SK-N-SH (cell line): ENCODE data around the gene TRIM65. TPM values are rescaled to one million over a fixed set of nuclear protein-coding genes. Genes with fewer than 3 reads are reported as not detected.

Source experiments
- CTCF ChIA-PET: fragments of 300-600, 350-600 bp; formaldehyde crosslinking; extraction: SDS; loops from one replicate; lab custom pipeline; 2021; lab: Yijun Ruan, JAX
- POLR2A ChIA-PET: fragments of 350-600 bp; sonication (Branson Sonifier 250); formaldehyde crosslinking; extraction: SDS; loops from one replicate; lab custom pipeline; 2020; ENCODE audit warnings: antibody characterized with exemption, inconsistent platforms; lab: Yijun Ruan, JAX
- DNase-seq: peaks from one replicate; pipeline ENCODE4 v3.0.0; 2012
- H2AFZ ChIP-seq: fragments of 200-600 bp; sonication (generic); 2 replicates; pipeline ENCODE4 v1.8.1; 2016; ENCODE audit warnings: antibody characterized with exemption, mild to moderate bottlenecking, low read depth
- H3F3A ChIP-seq: fragments of 200-600 bp; sonication (generic); replicated peaks from 2 replicates; pipeline ENCODE3; 2016; ENCODE audit warnings: antibody characterized with exemption, mild to moderate bottlenecking; ENCODE audit not compliant: insufficient read depth
- H3K27ac ChIP-seq, 2 experiments: fragments of 200-500 bp in 1 of 2; fragments of 200-600 bp in 1 of 2; sonication (Bioruptor generic) in 1 of 2; sonication (generic), shearing (Covaris generic) in 1 of 2; 2 replicates each; pipeline versions ENCODE4 v1.5.1 to v1.6.1; 2014 to 2016; ENCODE audit warnings: low read depth in 2 of 2, inconsistent platforms in 1 of 2, low read length in 1 of 2, mild to moderate bottlenecking in 1 of 2, mixed read lengths in 1 of 2
- H3K27me3 ChIP-seq: fragments of 200-600 bp; sonication (generic), shearing (Covaris generic); 2 replicates; pipeline ENCODE4 v1.6.1; 2016; ENCODE audit warnings: mixed run types; ENCODE audit not compliant: insufficient read depth
- H3K36me3 ChIP-seq, 2 experiments: fragments of 200-500 bp in 1 of 2; fragments of 200-600 bp in 1 of 2; sonication (Bioruptor generic) in 1 of 2; sonication (generic) in 1 of 2; replicated peaks in 1 of 2; 2 replicates each; pipeline versions ENCODE3 to v1.5.1; 2014 to 2016; ENCODE audit warnings: low read length in 1 of 2, mild to moderate bottlenecking in 1 of 2; ENCODE audit not compliant: insufficient read depth in 2 of 2, control insufficient read depth in 1 of 2
- H3K4me1 ChIP-seq, 2 experiments: fragments of 200-500 bp in 1 of 2; fragments of 200-600 bp in 1 of 2; sonication (Bioruptor generic) in 1 of 2; sonication (generic), shearing (Covaris generic) in 1 of 2; 2 replicates each; pipeline versions ENCODE4 v1.5.1 to v1.6.1; 2014 to 2016; ENCODE audit warnings: low read depth in 1 of 2, low read length in 1 of 2, mixed run types in 1 of 2; ENCODE audit not compliant: insufficient read depth in 2 of 2, control insufficient read depth in 1 of 2
- H3K4me2 ChIP-seq: fragments of 200-600 bp; sonication (generic), shearing (Covaris generic); 2 replicates; pipeline ENCODE4 v1.6.1; 2017; ENCODE audit warnings: mixed run types
- H3K4me3 ChIP-seq, 2 experiments: fragments of 200-500 bp in 1 of 2; fragments of 200-600 bp in 1 of 2; sonication (Bioruptor generic) in 1 of 2; sonication (generic), shearing (Covaris generic) in 1 of 2; 2 replicates each; pipeline versions ENCODE4 v1.5.1 to v1.8.1; 2014 to 2016; ENCODE audit warnings: low read depth in 2 of 2, inconsistent platforms in 1 of 2, low read length in 1 of 2, mild to moderate bottlenecking in 1 of 2, mixed read lengths in 1 of 2, moderate library complexity in 1 of 2
- H3K79me2 ChIP-seq: fragments of 200-600 bp; sonication (generic); 2 replicates; pipeline ENCODE4 v1.8.1; 2017; ENCODE audit warnings: mild to moderate bottlenecking; ENCODE audit not compliant: insufficient read depth
- H3K9ac ChIP-seq: fragments of 200-600 bp; sonication (generic); 2 replicates; pipeline ENCODE4 v1.6.1; 2017; ENCODE audit warnings: mixed run types
- H3K9me2 ChIP-seq: fragments of 200-600 bp; sonication (generic); 2 replicates; pipeline ENCODE4 v1.6.1; 2017; ENCODE audit warnings: mixed run types
- H3K9me3 ChIP-seq: fragments of 200-600 bp; sonication (generic); 2 replicates; pipeline ENCODE4 v1.6.1; 2017; ENCODE audit warnings: mixed run types, mild to moderate bottlenecking, moderate library complexity
- H4K20me1 ChIP-seq: fragments of 200-600 bp; sonication (generic); 2 replicates; pipeline ENCODE4 v1.6.1; 2017; ENCODE audit warnings: mild to moderate bottlenecking, mixed run types; ENCODE audit not compliant: insufficient read depth
- ELF1 ChIP-seq: IDR thresholded peaks from 2 replicates; pipeline ENCODE4 v1.4.0; 2012
- EP300 ChIP-seq, 2 experiments: IDR thresholded peaks; 2 replicates each; pipeline versions ENCODE4 v1.4.0 to v1.6.1; 2012; ENCODE audit warnings: borderline replicate concordance in 1 of 2, low read depth in 1 of 2, low read length in 1 of 2
- EZH2phosphoT487 ChIP-seq: fragments of 200-600 bp; sonication (generic); IDR thresholded peaks from 2 replicates; pipeline ENCODE4 v1.6.1; 2017; ENCODE audit warnings: low read depth, mixed run types, mild to moderate bottlenecking, antibody characterized with exemption, moderate library complexity, borderline replicate concordance
- FOSL2 ChIP-seq: IDR thresholded peaks from 2 replicates; pipeline ENCODE4 v1.4.0; 2012; ENCODE audit warnings: low read depth, mild to moderate bottlenecking, moderate library complexity, borderline replicate concordance
- FOXM1 ChIP-seq: IDR thresholded peaks from 2 replicates; pipeline ENCODE4 v1.4.0; 2012; ENCODE audit warnings: low read depth, mild to moderate bottlenecking
- GATA2 ChIP-seq: sonication (generic); formaldehyde crosslinking; IDR thresholded peaks from 2 replicates; pipeline ENCODE4 v1.5.0; 2020; ENCODE audit warnings: mild to moderate bottlenecking, missing genetic modification reagents
- JUND ChIP-seq: IDR thresholded peaks from 2 replicates; pipeline ENCODE4 v1.4.0; 2012
- MEF2A ChIP-seq: IDR thresholded peaks from 2 replicates; pipeline ENCODE4 v1.4.0; 2012; ENCODE audit warnings: low read depth, borderline replicate concordance
- MXI1 ChIP-seq: IDR thresholded peaks from 2 replicates; pipeline ENCODE4 v1.6.1; 2012; ENCODE audit warnings: mild to moderate bottlenecking, low read depth, low read length, improper control_type of control experiment
- POLR2AphosphoS5 ChIP-seq: IDR thresholded peaks from 2 replicates; pipeline ENCODE4 v1.6.1; 2012; ENCODE audit warnings: low read depth, low read length
- RAD21 ChIP-seq: IDR thresholded peaks from 2 replicates; pipeline ENCODE4 v1.6.1; 2012; ENCODE audit warnings: mild to moderate bottlenecking, low read length
- SIN3A ChIP-seq: IDR thresholded peaks from 2 replicates; pipeline ENCODE4 v1.6.1; 2012; ENCODE audit warnings: low read depth, mild to moderate bottlenecking, low read length, moderate library complexity, borderline replicate concordance
- TAF1 ChIP-seq: IDR thresholded peaks from 2 replicates; pipeline ENCODE4 v1.6.1; 2012; ENCODE audit warnings: low read depth, mild to moderate bottlenecking, low read length, moderate library complexity, borderline replicate concordance
- TCF12 ChIP-seq: IDR thresholded peaks from 2 replicates; pipeline ENCODE4 v1.4.0; 2012
- TEAD4 ChIP-seq: IDR thresholded peaks from 2 replicates; pipeline ENCODE4 v1.4.0; 2012; ENCODE audit warnings: mild to moderate bottlenecking, borderline replicate concordance; ENCODE audit not compliant: insufficient read depth
- YY1 ChIP-seq: IDR thresholded peaks from 2 replicates; pipeline ENCODE4 v1.4.0; 2012; ENCODE audit warnings: low read depth, mild to moderate bottlenecking
- WGBS: methylation state at CpG from one replicate; pipeline ENCODE4 v1.1.6; 2017; ENCODE audit warnings: low lambda C conversion rate; 5-methylcytosine and 5-hydroxymethylcytosine counted together
- polyA plus RNA-seq, 3 experiments: library from polyadenylated mRNA; depleted of rRNA; stranded (reverse); fragments of >200 nt; gene quantifications; 2 replicates each; pipeline ENCODE4 v1.2.3, GENCODE V29; 2012
- TF ChIP-seq, protein P1 (sequence below): IDR thresholded peaks from 2 replicates; pipeline ENCODE4; 2012
- TF ChIP-seq, protein P2 (sequence below): IDR thresholded peaks from 2 replicates; pipeline ENCODE4 v1.6.1; 2012; ENCODE audit warnings: mild to moderate bottlenecking, low read depth, low read length, moderate library complexity
- TF ChIP-seq, protein P3 (sequence below): IDR thresholded peaks from 2 replicates; pipeline ENCODE4 v1.4.0; 2012; ENCODE audit warnings: low read depth
- TF ChIP-seq, protein P4 (sequence below): fragments of 150-350 bp; IDR thresholded peaks from 2 replicates; pipeline ENCODE4 v1.6.1; 2016; ENCODE audit warnings: mild to moderate bottlenecking, low read depth, low read length

The TRIM65 gene
- polyA plus RNA-seq, 1 of the 3 experiments (the other 2 are of a cell fraction): 13.1 TPM

DNA sequence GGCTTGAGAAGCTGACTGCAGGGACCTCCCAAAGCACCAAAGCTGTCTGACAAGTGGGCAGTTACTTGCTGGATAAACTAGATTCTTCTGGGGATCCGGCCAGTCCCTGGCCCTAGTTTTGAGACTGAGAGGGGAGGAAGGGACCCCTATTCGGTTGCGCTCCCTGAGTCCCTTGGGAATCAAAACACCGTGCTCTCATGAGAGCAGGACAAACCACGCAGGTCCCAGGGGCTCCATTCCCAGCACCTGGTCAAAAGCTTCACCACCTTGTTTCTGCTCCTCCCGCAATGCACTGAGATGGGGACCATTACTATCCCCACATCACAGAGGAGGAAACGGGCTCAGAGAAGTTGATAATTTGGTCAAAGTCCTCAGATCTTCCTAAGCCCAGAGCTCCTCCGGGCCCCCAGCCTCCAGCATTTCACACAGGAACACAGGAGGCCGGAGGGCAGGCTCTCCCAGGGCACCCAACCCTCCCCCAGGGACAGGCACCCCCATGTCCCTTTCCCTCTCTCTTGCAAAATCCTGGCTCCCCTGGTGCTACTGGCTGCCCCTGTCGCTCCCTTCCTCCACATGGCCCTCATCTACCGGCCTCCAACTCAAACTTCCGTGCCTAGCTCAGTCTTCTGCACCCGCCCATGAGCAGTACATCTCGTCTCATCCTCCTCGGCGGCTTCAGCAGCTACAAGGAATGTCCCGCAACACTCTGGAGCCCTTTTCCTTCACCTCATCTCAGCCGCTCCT is 3.3 kb downstream of the TRIM65 start:
- DNase-seq: no peak

More for the DNA sequence above, 3.3 kb downstream of the TRIM65 start:
- H3K79me2 ChIP-seq: peaks cover 32% of the 10 kb centered on the region
- H3K36me3 ChIP-seq: peaks cover 0 to 22% of the 10 kb centered on the region in 2 experiments
- H3K4me1 ChIP-seq: peaks cover 9 to 13% of the 10 kb centered on the region in 2 experiments; a peak in 3 of 4 replicates
- peaks cover 33% of the 10 kb centered on the region for H3F3A ChIP-seq
- H3K9ac ChIP-seq: no peak overlapping the region
- H4K20me1 ChIP-seq: no peaks in the 10 kb centered on the region
- TF ChIP-seq TAF1: no peak
- no peak for TF ChIP-seq TEAD4
- TF ChIP-seq FOXM1: no peak
- TF ChIP-seq SIN3A: no peak
- no peak for TF ChIP-seq TCF12
- TF ChIP-seq JUND: no peak
- no peak for TF ChIP-seq MXI1
- no peak for TF ChIP-seq YY1
- TF ChIP-seq EZH2phosphoT487: no peak
- no peak for TF ChIP-seq EP300 (IDR thresholded peaks at IDR 0.05; ENCODE audit: borderline replicate concordance in 1 of 2, low read depth in 1 of 2, low read length in 1 of 2)
- TF ChIP-seq, protein P1, sequence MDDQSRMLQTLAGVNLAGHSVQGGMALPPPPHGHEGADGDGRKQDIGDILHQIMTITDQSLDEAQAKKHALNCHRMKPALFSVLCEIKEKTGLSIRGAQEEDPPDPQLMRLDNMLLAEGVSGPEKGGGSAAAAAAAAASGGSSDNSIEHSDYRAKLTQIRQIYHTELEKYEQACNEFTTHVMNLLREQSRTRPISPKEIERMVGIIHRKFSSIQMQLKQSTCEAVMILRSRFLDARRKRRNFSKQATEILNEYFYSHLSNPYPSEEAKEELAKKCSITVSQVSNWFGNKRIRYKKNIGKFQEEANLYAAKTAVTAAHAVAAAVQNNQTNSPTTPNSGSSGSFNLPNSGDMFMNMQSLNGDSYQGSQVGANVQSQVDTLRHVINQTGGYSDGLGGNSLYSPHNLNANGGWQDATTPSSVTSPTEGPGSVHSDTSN: no peak
- TF ChIP-seq RAD21: no peak
- TF ChIP-seq POLR2AphosphoS5: no peak
- TF ChIP-seq, protein P2, sequence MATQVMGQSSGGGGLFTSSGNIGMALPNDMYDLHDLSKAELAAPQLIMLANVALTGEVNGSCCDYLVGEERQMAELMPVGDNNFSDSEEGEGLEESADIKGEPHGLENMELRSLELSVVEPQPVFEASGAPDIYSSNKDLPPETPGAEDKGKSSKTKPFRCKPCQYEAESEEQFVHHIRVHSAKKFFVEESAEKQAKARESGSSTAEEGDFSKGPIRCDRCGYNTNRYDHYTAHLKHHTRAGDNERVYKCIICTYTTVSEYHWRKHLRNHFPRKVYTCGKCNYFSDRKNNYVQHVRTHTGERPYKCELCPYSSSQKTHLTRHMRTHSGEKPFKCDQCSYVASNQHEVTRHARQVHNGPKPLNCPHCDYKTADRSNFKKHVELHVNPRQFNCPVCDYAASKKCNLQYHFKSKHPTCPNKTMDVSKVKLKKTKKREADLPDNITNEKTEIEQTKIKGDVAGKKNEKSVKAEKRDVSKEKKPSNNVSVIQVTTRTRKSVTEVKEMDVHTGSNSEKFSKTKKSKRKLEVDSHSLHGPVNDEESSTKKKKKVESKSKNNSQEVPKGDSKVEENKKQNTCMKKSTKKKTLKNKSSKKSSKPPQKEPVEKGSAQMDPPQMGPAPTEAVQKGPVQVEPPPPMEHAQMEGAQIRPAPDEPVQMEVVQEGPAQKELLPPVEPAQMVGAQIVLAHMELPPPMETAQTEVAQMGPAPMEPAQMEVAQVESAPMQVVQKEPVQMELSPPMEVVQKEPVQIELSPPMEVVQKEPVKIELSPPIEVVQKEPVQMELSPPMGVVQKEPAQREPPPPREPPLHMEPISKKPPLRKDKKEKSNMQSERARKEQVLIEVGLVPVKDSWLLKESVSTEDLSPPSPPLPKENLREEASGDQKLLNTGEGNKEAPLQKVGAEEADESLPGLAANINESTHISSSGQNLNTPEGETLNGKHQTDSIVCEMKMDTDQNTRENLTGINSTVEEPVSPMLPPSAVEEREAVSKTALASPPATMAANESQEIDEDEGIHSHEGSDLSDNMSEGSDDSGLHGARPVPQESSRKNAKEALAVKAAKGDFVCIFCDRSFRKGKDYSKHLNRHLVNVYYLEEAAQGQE: no peak
- TF ChIP-seq ELF1: no peak
- no peak for TF ChIP-seq MEF2A
- TF ChIP-seq, protein P3, sequence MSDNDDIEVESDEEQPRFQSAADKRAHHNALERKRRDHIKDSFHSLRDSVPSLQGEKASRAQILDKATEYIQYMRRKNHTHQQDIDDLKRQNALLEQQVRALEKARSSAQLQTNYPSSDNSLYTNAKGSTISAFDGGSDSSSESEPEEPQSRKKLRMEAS: no peak
- TF ChIP-seq GATA2 (CRISPR knock-in tag): no peak
- no peak for TF ChIP-seq FOSL2
- TF ChIP-seq, protein P4, sequence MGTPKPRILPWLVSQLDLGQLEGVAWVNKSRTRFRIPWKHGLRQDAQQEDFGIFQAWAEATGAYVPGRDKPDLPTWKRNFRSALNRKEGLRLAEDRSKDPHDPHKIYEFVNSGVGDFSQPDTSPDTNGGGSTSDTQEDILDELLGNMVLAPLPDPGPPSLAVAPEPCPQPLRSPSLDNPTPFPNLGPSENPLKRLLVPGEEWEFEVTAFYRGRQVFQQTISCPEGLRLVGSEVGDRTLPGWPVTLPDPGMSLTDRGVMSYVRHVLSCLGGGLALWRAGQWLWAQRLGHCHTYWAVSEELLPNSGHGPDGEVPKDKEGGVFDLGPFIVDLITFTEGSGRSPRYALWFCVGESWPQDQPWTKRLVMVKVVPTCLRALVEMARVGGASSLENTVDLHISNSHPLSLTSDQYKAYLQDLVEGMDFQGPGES: no peak
- H2AFZ ChIP-seq: no peak overlapping the region
- POLR2A ChIA-PET: interaction anchor here (1.0 to 1.5 kb wide), 3 partner anchors 14 to 115 kb away, joined by 3 to 4 read pairs (median 4); no protein-coding TSS in a partner anchor
- WGBS: 95% methylated on average over 17 of the region's 18 CpGs
- H3K4me3 ChIP-seq: no peak overlapping the region
- CTCF ChIA-PET: interaction anchor here (0.9 to 16.0 kb wide), 5 partner anchors 11 to 112 kb away, joined by 3 to 214 read pairs (median 24); partner anchors contain the start of genes MRPL38 and TRIM47
- no peaks in the 10 kb centered on the region for H3K9me3 ChIP-seq
- H3K27me3 ChIP-seq: no peaks in the 10 kb centered on the region
- no peaks in the 10 kb centered on the region for H3K9me2 ChIP-seq
- H3K4me2 ChIP-seq: no peak overlapping the region
- H3K27ac ChIP-seq: no peak overlapping the region
